ENCODE data around the gene BACH2.

The BACH2 gene

GRCh38 chr6:89917801-89918366 lies 378.8 kb downstream of the BACH2 start:
- no peak overlapping the region for H3K4me3 ChIP-seq (ENCODE audit: insufficient read depth, low read length, poor library complexity, severe bottlenecking)
- no peak overlapping the region for H3K4me2 ChIP-seq (ENCODE audit: low read depth, low read length, poor library complexity, severe bottlenecking)
- no peaks in the 10 kb centered on the region for H3K27me3 ChIP-seq (ENCODE audit: low read length)
- no peak overlapping the region for H3K9ac ChIP-seq (ENCODE audit: low read length)
- no peak for TF ChIP-seq CTCF (IDR thresholded peaks at IDR 0.05; ENCODE audit: insufficient read depth, low read length, poor library complexity, severe bottlenecking)
- no peak for TF ChIP-seq EZH2phosphoT487 (conservative IDR thresholded peaks at IDR 0.05; ENCODE audit: low read length)
- H3K9me2 ChIP-seq (replicated peaks; ENCODE audit: insufficient read depth, low read length), result no peaks in the 10 kb centered on the region
- H3K9me3 ChIP-seq (ENCODE audit: insufficient read depth, low read length), result no peaks in the 10 kb centered on the region
- no peak overlapping the region for H2AFZ ChIP-seq (ENCODE audit: low read depth, low read length, severe bottlenecking)
- H4K20me1 ChIP-seq (ENCODE audit: low read depth, low read length), result no peaks in the 10 kb centered on the region
- no peak overlapping the region for H3K27ac ChIP-seq (ENCODE audit: low read depth, low read length)
- no peaks in the 10 kb centered on the region for H3K79me2 ChIP-seq (ENCODE audit: insufficient read depth, low read length)
- H3F3A ChIP-seq (ENCODE audit: insufficient read depth), result no peaks in the 10 kb centered on the region
- no peaks in the 10 kb centered on the region for H3K36me3 ChIP-seq (ENCODE audit: low read length)

- H3K9ac ChIP-seq (ENCODE audit: low read length), result no peak overlapping the region
- no peaks in the 10 kb centered on the region for H3K27me3 ChIP-seq (ENCODE audit: low read length)
- no peak overlapping the region for H3K4me3 ChIP-seq (ENCODE audit: insufficient read depth, low read length, poor library complexity, severe bottlenecking)
- H3K9me3 ChIP-seq (ENCODE audit: insufficient read depth, low read length), result no peaks in the 10 kb centered on the region
- no peaks in the 10 kb centered on the region for H3K36me3 ChIP-seq (ENCODE audit: low read length)
- no peak overlapping the region for H3K27ac ChIP-seq (ENCODE audit: low read depth, low read length)
- TF ChIP-seq EZH2phosphoT487 (conservative IDR thresholded peaks at IDR 0.05; ENCODE audit: low read length) (no peak), CTCF (IDR thresholded peaks at IDR 0.05; ENCODE audit: insufficient read depth, low read length, poor library complexity, severe bottlenecking) (no peak)
- H3F3A ChIP-seq (ENCODE audit: insufficient read depth), result no peaks in the 10 kb centered on the region
- no peaks in the 10 kb centered on the region for H3K79me2 ChIP-seq (ENCODE audit: insufficient read depth, low read length)
- no peak overlapping the region for H2AFZ ChIP-seq (ENCODE audit: low read depth, low read length, severe bottlenecking)
- no peaks in the 10 kb centered on the region for H4K20me1 ChIP-seq (ENCODE audit: low read depth, low read length)
- no peaks in the 10 kb centered on the region for H3K9me2 ChIP-seq (replicated peaks; ENCODE audit: insufficient read depth, low read length)
- no peak overlapping the region for H3K4me2 ChIP-seq (ENCODE audit: low read depth, low read length, poor library complexity, severe bottlenecking)
These were observed 379.4 kb downstream of the BACH2 start for GRCh38 chr6:89917216-89917615.

GRCh38 chr6:89916136-89916920 lies 380.3 kb downstream of the BACH2 start:
- Histone ChIP-seq H2AFZ (ENCODE audit: low read depth, low read length, severe bottlenecking) (no peak overlapping the region), H3K27ac (ENCODE audit: low read depth, low read length) (no peak overlapping the region), H3K27me3 (ENCODE audit: low read length) (no peaks in the 10 kb centered on the region), H3K79me2 (ENCODE audit: insufficient read depth, low read length) (no peaks in the 10 kb centered on the region), H3K4me3 (ENCODE audit: insufficient read depth, low read length, poor library complexity, severe bottlenecking) (no peak overlapping the region), H4K20me1 (ENCODE audit: low read depth, low read length) (no peaks in the 10 kb centered on the region), H3K9me2 (replicated peaks; ENCODE audit: insufficient read depth, low read length) (no peaks in the 10 kb centered on the region), H3F3A (ENCODE audit: insufficient read depth) (no peaks in the 10 kb centered on the region), H3K36me3 (ENCODE audit: low read length) (no peaks in the 10 kb centered on the region), H3K9ac (ENCODE audit: low read length) (no peak overlapping the region), H3K4me2 (ENCODE audit: low read depth, low read length, poor library complexity, severe bottlenecking) (no peak overlapping the region), H3K9me3 (ENCODE audit: insufficient read depth, low read length) (no peaks in the 10 kb centered on the region)
- TF ChIP-seq CTCF (IDR thresholded peaks at IDR 0.05; ENCODE audit: insufficient read depth, low read length, poor library complexity, severe bottlenecking), result no peak
- no peak for TF ChIP-seq EZH2phosphoT487 (conservative IDR thresholded peaks at IDR 0.05; ENCODE audit: low read length)
